Ramos (cell line): ENCODE results near the gene OXNAD1.

ENCODE experiments used
- in situ Hi-C: fragments of 300-500 bp; cut with MboI; formaldehyde crosslinking; loops from one replicate; pipeline ENCODE4 v1.14.3; 2022; ENCODE audit warnings: low sequenced_read_pairs; ENCODE audit not compliant: unreplicated experiment

Gene OXNAD1

DNA sequence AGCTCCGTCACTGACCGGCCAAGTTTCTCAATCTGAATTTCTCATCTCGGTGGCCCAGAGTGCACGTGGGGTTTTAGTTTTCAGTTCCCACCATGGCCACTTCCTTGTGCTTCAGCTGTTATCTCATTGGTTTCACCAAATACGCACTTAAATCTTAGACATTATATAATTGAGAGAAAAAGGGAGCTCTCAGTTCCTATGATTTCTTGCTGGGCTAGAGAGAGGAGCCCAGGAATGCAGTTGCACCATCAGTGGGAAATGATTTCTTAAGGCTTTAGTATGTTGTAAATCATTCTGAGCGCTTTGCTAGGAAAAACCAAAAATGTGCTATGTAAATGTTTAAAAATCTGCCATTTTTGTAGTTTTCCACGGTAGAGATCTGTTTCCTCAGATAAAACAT, 53.2 kb downstream of the OXNAD1 start:
- in situ Hi-C loops: no loop called here

DNA sequence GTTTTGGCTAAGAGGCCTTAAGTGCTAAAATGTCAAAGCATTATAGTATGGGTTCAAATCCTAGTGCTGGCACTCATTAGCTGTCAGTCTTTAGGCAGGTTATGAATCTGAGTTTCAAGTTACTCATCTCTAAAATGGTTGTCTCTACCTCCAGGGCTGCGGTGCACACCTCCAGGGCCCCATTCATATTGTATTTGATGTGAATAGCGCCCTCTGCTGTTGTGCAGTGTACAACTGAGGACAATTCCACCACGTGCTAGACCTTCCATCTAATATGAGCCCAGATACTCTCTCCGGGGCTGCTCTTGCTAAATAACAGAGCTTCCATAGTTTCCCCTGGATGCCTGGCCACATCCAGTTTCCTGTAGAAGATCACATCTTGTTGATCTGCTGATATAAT, 54.3 kb downstream of the OXNAD1 start:
- in situ Hi-C loops: no loop called here

DNA sequence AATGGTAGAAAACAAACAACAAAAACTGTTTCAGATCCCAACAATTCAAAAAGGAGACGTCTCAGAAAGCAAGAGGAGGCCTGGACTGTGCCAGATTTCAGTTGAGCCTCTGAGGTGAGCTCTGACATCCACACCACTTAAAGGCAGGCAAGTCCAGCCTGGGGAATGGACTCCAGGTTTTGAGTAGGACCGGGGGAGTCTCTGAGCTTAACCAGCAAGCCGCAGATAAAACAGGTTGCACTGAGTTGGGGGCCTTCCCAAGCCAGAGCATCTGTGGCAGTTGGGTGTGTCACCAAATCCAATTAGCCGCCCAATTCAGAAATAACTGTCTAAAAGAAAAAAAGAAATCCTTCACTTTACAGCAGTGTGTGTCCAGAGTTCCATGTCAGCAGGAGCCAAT, 54.7 kb downstream of the OXNAD1 start:
- in situ Hi-C loops: no loop called here

DNA sequence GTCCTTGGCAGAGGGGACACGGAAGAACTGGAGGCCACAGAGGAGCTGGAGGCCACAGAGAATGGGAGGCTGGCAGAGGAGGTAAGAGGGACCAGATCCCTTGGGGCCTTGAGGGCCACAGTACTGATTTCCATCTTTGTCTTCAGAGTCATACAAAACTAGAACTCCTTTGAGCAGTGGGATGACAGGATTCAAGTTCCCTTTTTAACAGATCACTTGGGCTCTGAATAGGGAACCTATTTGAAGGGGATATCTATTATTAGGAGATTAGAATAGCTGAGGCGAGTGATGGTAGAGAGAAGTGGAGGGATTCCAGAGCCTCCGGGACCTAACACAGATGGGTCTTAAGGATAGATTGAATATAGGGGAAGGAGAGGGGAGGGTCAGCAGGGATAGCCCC, 55.7 kb downstream of the OXNAD1 start:
- in situ Hi-C loops: no loop called here

DNA sequence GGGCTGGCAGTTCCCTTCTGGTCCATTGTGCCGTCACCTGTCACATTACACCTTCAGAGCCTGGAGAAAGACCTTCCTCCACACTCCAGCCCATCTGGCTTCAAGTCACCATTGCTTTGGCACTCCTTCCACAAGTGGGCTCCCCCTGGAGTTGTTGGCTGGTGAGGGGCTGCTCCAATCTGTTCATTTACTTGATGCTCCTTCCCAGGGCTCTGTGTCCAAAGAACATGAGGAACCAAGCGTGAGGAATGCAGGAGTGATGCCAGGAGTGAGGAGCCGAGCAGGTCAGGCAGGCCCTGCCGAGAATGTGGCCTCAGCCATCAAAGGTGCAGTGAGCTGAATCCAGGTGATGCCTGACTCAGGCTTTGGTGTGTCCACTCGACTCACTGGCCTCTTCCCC, 57.2 kb downstream of the OXNAD1 start:
- in situ Hi-C loops: no loop called here

DNA sequence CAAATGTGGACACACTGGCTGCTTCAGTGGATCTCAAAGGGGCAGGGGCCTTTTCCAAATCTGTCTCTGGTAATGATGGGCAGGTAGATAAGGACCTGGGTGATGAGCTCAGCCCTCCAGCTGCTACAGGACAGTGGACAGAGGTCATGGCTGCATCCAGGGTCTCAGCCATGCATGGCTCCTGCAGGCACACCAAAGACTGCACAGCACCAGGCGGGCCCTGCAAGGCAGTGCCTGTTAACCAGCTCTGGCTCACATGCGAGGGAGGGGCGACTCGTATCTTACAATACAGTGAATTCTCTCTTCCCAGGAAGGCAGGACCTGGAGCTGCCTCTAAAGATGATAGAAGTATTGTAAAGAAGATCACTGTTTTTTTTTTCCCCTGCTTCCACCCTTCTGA, 58.7 kb downstream of the OXNAD1 start:
- in situ Hi-C loops: no loop called here

DNA sequence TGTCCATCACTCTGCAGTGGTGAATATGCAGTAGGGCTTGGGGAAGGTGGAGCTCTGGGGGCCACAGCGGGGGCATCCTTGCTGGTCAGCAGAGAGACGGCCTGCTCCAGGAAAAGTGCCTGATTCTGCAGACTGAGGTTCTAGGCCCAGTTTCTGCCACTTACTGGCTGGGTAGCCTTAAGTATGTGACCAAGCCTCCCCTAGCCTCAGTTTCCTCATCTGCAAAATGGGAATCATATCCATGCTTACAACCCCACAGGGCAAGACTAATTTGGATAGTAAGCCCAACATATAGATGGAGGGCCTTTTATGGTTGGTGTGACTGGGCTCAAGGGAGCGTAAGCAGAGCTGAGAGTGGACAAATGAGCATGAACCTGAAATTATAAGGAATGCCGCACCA, 60.8 kb downstream of the OXNAD1 start:
- in situ Hi-C loops: no loop called here

DNA sequence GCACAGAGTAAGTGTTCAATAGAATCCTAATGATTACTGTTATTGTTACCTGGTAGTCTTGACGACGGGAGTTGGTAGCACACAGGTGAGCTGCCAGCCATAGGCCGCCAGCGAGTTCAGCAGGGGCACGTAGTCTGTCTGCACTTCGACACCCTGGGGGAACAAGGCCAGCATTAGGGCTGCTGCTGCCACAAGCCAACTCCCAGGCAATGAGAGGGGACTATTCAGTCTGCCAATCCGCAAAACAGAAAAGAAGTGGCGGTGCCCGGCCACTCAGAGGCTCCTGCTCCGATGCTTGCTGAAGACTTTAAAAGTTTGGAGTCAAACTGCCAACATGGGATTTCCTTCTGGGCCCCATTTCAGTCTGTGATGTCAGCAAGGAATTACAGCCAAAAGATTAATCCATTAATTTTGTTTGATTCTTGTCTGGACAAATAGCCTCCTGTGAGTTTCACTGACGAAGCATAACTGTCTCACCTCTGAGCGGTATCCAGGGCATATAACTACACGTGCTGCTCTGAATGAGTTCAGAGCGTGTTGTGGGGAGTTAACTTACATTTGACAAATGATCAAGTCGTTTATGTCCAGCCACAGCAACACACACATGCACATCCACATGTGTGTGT, 61.8 kb downstream of the OXNAD1 start:
- in situ Hi-C loops: no loop called here

DNA sequence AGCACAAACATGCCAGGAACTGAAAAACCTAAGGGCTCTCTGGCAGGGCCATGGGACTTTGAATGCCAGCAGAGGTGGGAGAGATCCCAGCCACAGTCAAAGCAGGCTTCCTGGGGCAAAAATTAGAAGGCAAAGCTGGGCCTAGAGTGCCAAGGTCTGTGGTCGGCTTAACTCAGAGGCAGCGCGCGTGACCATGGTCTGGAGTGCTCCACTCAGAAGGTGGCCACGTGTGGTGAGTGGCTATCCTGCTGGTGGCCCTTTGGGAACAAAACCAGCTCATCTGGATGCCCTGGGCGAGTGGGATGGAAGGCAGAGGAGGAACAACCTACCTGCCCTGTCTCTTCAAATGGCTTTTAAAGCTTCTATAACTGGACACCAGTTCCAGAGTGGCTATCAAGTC, 63.1 kb downstream of the OXNAD1 start:
- in situ Hi-C loops: no loop called here

DNA sequence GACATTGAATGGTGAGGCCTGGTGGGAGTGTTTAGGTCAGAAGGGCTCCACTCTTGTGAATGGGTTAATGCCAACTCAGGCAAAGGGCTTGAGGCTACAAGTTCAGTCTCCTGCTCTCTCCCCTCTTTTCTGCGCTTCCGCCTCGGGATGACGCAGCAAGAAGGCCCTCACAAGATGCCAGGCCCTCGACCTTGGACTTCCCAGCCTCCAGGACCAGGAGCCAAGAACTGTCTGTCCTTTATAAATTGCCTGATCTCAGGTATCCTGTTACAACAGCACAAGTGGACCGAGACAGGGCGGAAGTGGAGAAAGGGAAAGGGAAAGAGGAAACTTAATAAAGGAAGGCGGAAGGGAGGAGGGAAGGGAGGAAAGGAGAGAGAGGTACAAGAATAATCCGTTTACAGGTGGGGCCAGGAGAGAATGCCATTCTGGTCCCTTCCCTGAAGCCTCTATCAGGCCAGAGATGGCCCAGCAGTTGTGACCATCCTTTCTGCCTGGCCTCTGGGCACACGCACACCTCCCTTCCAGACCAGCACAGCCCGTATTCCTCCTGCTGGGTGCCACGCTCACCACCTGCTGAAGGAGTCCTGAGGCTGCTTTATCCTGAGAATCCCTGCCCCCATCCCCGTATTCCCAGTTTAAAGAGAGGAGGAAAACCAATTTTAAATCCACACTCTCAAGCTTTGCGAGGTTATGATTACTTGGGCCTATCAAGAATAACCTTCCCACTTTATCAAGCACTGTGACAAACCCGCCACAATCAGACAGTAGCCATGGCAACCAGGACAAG, 64.2 kb downstream of the OXNAD1 start:
- in situ Hi-C loops: no loop called here

DNA sequence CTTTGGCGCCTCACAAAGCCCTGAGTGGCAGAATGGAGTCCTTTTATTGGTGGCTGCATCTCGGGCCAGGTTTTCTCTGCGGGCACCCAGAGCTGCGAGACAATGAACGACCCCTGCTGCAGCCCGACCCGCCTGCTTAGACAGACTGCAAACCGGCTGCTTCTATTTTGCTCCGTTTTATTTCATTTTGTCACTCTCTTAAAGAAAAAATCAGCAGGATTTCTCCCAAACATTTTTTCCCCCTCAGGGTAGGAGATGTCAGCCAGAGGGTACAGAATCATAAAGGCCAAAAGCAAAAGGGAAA, 64.8 kb downstream of the OXNAD1 start:
- in situ Hi-C loops: no loop called here

DNA sequence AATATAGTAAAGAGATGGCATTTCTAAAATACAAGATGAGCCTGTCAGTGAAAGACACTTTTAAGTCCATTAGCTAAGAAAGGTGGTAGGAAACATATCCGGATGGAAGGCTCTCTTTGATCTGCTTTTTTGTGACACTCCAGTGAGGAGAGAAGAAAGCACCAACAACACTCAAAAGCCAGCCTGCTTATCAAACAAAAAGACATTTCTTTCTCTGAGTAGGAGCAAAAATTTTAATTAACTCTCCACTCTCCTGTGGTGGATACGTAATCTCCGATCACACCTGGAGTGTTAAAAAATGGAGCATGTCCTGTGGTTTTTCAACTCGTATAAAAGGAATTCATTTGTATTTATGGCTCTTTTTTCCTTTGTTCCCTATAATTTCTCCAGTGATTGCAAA, 65.3 kb downstream of the OXNAD1 start:
- in situ Hi-C loops: no loop called here

DNA sequence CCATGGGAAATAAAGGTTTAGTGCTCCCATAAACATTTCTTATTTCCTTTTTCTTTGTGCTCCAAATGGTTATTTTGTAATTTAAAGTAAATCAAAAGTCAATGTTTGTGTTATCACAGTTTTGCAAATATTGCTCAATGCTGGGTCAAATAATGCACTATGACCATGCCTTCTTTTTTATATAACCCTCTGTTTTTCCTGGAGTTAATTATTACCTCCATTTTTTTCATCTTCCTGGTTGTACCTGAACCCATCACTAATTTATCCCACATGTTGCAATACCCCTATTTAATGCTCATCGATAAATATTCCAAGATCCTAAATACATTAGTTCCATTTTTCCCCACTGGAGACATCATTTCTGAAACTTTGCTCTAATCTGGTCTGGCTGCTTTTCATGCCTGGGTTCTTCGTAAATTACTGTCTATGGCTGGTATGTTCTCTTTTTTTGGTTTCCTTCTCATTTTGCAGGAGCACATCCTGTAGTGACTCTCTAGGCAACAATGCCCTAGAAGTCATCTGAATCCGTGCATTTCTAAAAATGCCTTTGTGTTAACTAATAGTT, 66.4 kb downstream of the OXNAD1 start:
- in situ Hi-C loops: no loop called here

DNA sequence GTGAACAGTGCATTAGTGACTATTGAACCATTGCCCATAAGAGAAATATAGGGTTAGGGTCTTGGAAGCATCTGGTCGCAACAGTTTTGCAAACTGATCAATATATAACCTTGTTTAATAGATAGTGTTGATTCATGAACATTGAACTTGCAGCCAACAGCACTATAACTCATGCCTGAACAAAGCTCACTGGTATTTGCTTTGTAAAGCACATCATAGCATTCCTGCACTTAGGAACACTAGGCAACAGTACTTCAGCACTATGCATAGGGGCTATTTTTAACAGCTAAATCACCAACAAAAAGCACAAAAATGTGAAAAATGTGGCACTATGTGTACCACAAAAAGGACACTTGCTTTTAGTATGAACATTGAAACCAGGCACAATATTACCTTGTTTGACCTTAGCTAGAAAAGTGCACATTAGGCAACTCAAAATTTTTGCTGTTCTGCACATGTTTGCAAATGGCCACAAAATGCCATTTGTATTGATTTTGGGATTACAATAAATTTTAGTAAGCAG, 68.0 kb downstream of the OXNAD1 start:
- in situ Hi-C loops: no loop called here

DNA sequence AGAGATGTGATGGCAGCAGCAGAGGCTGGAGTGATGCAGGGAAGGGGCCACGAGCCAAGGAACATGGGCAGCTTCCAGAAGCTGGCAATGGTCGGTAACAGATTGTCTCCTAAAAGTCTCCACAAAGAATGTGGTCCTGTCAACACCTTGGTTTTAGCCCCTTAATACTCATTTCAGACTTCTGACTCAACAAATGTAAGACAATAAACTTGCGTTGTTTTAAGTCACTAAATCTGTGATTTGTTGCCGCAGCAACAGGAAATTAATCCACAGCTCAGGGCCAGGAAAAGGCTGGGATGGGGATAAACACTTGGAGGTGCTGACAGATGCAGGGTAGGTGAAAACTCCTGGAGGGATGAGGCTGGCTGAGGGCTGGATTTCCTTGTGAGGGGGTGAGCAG, 69.9 kb downstream of the OXNAD1 start:
- in situ Hi-C loops: no loop called here

DNA sequence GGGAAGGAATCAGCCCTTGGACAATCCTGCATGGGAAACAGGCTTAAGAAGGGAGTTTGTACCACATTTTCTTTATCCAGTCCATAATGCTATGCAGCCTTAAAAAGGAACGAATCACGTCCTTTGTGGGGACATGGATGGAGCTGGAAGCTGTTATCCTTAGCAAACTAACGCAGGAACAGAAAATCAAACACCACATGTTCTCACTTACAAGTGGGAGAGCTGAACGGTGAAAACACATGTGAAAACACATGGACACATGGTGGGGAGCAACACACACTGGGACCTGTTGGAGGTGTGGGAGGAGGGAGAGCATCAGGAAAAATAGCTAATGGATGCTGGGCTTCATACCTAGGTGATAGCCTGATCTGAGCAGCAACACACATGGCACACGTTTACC, 70.3 kb downstream of the OXNAD1 start:
- in situ Hi-C loops: no loop called here

DNA sequence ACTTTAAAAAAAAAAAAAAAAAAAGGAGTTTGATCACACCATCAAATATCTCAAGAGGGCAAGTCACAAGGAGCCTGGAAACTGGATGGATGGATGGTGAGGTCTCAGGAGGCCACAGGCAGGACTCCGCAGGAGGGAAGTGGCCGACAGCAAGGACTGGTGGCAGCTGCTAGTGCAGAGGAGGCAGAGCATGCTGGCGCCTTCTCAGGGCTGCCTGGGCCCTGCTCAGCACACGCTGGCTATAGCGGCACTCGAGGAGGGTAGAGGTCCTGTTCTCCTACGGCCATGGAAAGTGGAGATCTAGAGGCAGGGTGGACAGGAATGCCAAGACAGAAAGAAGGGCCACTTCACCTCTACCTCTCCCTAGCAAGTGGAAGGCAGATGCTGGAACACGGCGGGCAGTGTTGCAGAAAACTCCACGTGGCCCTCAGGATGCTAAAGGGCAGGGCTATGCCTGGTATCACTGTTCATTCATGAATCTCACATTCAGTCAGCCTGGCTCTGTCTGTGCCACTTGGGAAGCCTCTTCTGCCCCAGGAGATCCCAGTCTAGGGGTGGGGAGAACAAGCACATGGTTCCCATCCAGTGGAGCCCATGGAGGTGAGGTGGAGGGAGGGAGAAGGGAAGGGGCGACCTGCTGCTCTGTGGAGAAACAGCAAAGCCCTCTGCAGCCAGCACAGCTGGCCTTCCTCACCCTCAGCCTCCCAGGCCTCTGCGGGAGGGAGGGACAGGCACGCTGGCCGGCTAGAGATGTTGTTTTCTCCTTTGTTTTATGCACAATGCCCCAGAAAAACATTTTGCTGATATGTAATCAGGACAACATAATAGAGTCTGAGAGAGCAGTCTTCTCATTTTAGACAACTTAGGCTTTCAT, 71.0 kb downstream of the OXNAD1 start:
- in situ Hi-C loops: no loop called here

DNA sequence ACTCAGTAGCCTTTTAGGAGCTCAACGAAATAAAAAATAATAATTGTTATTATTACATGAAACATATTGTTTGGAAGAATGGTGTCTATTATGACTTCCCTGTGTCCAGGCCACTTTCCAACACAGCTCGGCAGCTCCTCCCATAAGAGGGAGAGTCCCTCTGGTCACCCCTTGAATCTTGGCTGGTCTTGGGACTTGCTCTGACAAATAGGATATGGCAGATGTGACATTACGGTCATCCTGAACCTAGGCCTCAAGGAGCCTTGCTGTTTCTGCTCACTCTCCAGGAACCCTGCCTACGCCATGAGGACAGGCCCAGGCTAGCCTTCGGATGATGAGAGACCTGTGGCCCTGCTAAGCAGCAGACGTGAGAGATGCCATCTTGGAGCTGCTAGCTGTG, 71.8 kb downstream of the OXNAD1 start:
- in situ Hi-C loops: no loop called here

DNA sequence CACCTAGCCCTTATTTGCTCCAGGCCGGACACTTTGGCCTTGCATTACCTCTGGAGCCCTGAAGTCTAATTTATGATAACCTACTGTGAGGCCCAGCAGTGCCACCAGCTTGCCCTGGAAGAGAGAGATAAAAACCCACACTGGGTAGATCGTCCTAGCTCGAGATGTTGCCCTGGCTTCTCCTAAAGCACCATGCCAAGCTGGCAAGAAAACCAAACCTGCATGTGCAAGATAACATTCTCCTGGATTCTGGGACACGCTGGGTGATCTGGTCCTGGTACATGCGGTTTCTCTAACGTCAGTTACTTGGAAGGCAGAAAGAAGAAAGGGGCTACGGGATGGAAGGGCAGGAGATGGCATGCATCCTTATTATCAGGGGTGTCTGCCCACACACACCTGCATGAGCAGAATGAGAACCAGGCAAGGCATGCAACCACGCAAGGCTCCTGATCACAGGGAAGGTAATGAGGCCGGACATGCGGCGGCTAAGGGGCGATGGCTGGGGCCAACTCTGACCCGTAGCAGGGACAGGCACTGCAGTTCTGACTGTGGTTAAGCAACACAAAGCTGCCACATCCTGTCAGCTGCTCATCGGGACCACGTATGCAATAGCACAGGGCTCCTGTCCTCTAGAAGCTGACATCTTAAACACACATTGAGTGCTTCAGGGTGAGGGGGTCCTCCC, 73.0 kb downstream of the OXNAD1 start:
- in situ Hi-C loops: no loop called here

DNA sequence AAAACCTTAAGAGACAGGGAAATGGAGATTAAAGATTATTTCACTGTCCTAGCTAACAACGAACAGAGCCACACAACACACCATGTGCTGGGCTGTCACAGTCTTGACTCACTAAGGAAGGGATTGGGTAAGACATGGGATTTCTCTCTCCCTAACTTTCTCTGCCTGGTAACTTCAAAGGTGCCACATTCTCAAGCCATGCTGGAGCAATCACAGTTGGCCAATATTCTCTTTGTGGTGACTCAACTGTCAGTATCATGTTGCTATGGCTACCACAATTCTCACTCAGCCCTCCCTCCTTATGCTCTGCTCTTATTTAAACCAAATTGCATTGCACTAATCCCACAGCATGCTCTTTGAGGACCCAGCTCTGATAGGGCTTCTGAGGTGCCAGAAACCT, 74.0 kb downstream of the OXNAD1 start:
- in situ Hi-C loops: no loop called here
